ACHN (cell line): ENCODE results near the gene OSBPL3.
A peak's percentile ranks its signal among the peaks of the same experiment; 100 is the strongest.

Experiments
- DNase-seq: peaks from one replicate; pipeline ENCODE4 v3.0.0-alpha.2; 2015
- in situ Hi-C: cut with HindIII; loops from 2 replicates; pipeline ENCODE4 v1.10.0; 2017; ENCODE audit warnings: low sequenced_read_pairs, low pct_ligation_motif_present, low pct_unique_long_range_greater_than_20kb

OSBPL3 gene

GRCh38 chr7:24827589-24827988 lies 152.4 kb downstream of the OSBPL3 start:
- in situ Hi-C loops: no loop called here
- DNase-seq: no peak

GRCh38 chr7:24827027-24827426 lies 153.0 kb downstream of the OSBPL3 start:
- in situ Hi-C loops: no loop called here

GRCh38 chr7:24826662-24827020 lies 153.3 kb downstream of the OSBPL3 start:
- no peak for DNase-seq
- in situ Hi-C loops: no loop called here

More at GRCh38 chr7:24827027-24827426, 153.0 kb downstream of the OSBPL3 start:
- no peak for DNase-seq

- peak; percentile 82 for DNase-seq
- in situ Hi-C loops: no loop called here
Observed at GRCh38 chr7:24825931-24826661, 153.9 kb downstream of the OSBPL3 start.

GRCh38 chr7:24825381-24825794 lies 154.6 kb downstream of the OSBPL3 start:
- DNase-seq: no peak
- in situ Hi-C loops: no loop called here

GRCh38 chr7:24824896-24825295 lies 155.1 kb downstream of the OSBPL3 start:
- in situ Hi-C loops: loop anchor here (25.0 kb wide), 1 partner anchor 262 kb away; no protein-coding TSS in a partner anchor
- no peak for DNase-seq

- in situ Hi-C loops: loop anchor here (25.0 kb wide), 1 partner anchor 263 kb away; no protein-coding TSS in a partner anchor
- no peak for DNase-seq
Observed at GRCh38 chr7:24824400-24824799, 155.6 kb downstream of the OSBPL3 start.

- DNase-seq: no peak
- in situ Hi-C loops: loop anchor here (25.0 kb wide), 1 partner anchor 266 kb away; no protein-coding TSS in a partner anchor
Observed at GRCh38 chr7:24821754-24822054, 158.3 kb downstream of the OSBPL3 start.

- DNase-seq: peak; percentile 97
- in situ Hi-C loops: loop anchor here (25.0 kb wide), 1 partner anchor 266 kb away; no protein-coding TSS in a partner anchor
Observed at GRCh38 chr7:24821045-24821753, 158.8 kb downstream of the OSBPL3 start.

GRCh38 chr7:24820730-24821044 lies 159.3 kb downstream of the OSBPL3 start:
- in situ Hi-C loops: loop anchor here (25.0 kb wide), 1 partner anchor 267 kb away; no protein-coding TSS in a partner anchor
- DNase-seq: peak; percentile 91

GRCh38 chr7:24819916-24820689 lies 159.9 kb downstream of the OSBPL3 start:
- DNase-seq: peak; percentile 95
- in situ Hi-C loops: loop anchor here (25.0 kb wide), 1 partner anchor 267 kb away; no protein-coding TSS in a partner anchor

- DNase-seq: no peak
- in situ Hi-C loops: loop anchor here (25.0 kb wide), 1 partner anchor 270 kb away; no protein-coding TSS in a partner anchor
Observed at GRCh38 chr7:24817339-24817738, 162.6 kb downstream of the OSBPL3 start.

- no peak for DNase-seq
- in situ Hi-C loops: loop anchor here (25.0 kb wide), 1 partner anchor 270 kb away; no protein-coding TSS in a partner anchor
Observed at GRCh38 chr7:24816868-24817267, 163.1 kb downstream of the OSBPL3 start.

GRCh38 chr7:24812305-24812945 lies 167.6 kb downstream of the OSBPL3 start:
- DNase-seq: peak; percentile 72

GRCh38 chr7:24808518-24808917 lies 171.5 kb downstream of the OSBPL3 start:
- no peak for DNase-seq
- in situ Hi-C loops: loop anchor here (25.0 kb wide), 1 partner anchor 279 kb away; no protein-coding TSS in a partner anchor

More at GRCh38 chr7:24812305-24812945, 167.6 kb downstream of the OSBPL3 start:
- in situ Hi-C loops: loop anchor here (25.0 kb wide), 1 partner anchor 275 kb away; no protein-coding TSS in a partner anchor

GRCh38 chr7:24802300-24802699 lies 177.7 kb downstream of the OSBPL3 start:
- DNase-seq: no peak
- in situ Hi-C loops: loop anchor here (25.0 kb wide), 1 partner anchor 285 kb away; no protein-coding TSS in a partner anchor

- in situ Hi-C loops: loop anchor here (25.0 kb wide), 1 partner anchor 285 kb away; no protein-coding TSS in a partner anchor
- DNase-seq: no peak
Observed at GRCh38 chr7:24801883-24802282, 178.1 kb downstream of the OSBPL3 start.

GRCh38 chr7:24800667-24801066 lies 179.3 kb downstream of the OSBPL3 start:
- in situ Hi-C loops: loop anchor here (25.0 kb wide), 1 partner anchor 287 kb away; no protein-coding TSS in a partner anchor
- DNase-seq: no peak
